RWPE1 (cell line): ENCODE data around the gene KLHL20.
"Not testable (repeated sequence)": the region's sequence is repeated elsewhere in the genome, so short reads cannot be mapped to it uniquely, and the experiment has no call there.

ENCODE experiments used
- CTCF ChIA-PET: fragments of 350-600 bp; sonication (Branson Sonifier 250); formaldehyde crosslinking; extraction: SDS; loops from one replicate; lab custom pipeline; 2021; lab: Yijun Ruan, JAX
- POLR2A ChIA-PET: fragments of 400-600 bp; formaldehyde crosslinking; extraction: SDS; loops from one replicate; lab custom pipeline; 2020; ENCODE audit warnings: antibody characterized with exemption; ENCODE audit not compliant: low non-redundant PET; lab: Yijun Ruan, JAX
- DNase-seq: peaks from one replicate; pipeline ENCODE4 v3.0.0; 2012; ENCODE audit warnings: low spot score
- H3K27ac ChIP-seq: fragments of 450-650 bp; 2 replicates; pipeline ENCODE4 v1.5.1; 2017
- TF ChIP-seq, protein P1 (sequence below): fragments of 450-650 bp; conservative IDR thresholded peaks from 2 replicates; pipeline ENCODE4 v1.5.1; 2017; ENCODE audit warnings: low read depth, mild to moderate bottlenecking

KLHL20 gene

DNA sequence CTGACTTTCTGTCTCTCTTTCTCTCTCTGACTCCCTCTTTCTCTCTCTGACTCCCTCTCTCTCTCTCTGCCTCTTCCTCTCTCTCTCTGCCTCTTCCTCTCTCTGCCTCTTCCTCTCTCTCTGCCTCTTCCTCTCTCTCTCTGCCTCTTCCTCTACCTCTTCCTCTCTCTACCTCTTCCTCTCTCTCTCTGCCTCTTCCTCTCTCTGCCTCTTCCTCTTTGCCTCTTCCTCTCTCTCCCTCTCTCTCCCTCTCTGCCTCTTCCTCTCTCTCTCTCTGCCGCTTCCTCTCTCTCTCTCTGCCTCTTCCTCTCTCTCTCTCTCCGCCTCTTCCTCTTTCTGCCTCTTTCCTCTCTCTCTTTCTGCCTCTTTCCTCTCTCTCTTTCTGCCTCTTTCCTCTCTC is 26.5 kb upstream of the KLHL20 start:
- no peak overlapping the region for H3K27ac ChIP-seq
- ChIA-PET POLR2A (no interaction called here), CTCF (no interaction called here)
- DNase-seq, result no peak
- TF ChIP-seq, protein P1, sequence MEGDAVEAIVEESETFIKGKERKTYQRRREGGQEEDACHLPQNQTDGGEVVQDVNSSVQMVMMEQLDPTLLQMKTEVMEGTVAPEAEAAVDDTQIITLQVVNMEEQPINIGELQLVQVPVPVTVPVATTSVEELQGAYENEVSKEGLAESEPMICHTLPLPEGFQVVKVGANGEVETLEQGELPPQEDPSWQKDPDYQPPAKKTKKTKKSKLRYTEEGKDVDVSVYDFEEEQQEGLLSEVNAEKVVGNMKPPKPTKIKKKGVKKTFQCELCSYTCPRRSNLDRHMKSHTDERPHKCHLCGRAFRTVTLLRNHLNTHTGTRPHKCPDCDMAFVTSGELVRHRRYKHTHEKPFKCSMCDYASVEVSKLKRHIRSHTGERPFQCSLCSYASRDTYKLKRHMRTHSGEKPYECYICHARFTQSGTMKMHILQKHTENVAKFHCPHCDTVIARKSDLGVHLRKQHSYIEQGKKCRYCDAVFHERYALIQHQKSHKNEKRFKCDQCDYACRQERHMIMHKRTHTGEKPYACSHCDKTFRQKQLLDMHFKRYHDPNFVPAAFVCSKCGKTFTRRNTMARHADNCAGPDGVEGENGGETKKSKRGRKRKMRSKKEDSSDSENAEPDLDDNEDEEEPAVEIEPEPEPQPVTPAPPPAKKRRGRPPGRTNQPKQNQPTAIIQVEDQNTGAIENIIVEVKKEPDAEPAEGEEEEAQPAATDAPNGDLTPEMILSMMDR, result no peak

DNA sequence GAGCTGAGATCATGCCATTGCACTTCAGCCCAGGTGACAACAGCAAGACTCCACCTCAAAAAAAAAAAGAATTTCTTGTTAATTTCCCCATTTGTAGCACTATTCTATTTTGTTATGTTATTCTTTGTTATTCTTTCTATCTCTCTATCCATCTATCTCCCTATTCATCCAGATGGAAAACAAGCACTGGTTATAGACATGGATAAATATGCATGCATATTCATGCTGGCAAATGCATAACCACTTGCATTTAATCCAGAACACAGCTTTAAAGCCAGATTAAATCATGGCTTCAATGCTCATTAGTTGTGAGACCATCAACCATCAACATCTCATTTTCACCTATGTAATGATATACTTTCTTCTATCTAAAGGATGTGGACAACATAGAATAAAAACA is 21.5 kb upstream of the KLHL20 start:
- POLR2A ChIA-PET, result no interaction called here
- no peak overlapping the region for H3K27ac ChIP-seq
- DNase-seq, result no peak
- CTCF ChIA-PET, result interaction anchor here (0.7 kb wide), 1 partner anchor 869 kb away, joined by 3 read pairs; no protein-coding TSS in a partner anchor
- TF ChIP-seq, protein P1, result no peak

DNA sequence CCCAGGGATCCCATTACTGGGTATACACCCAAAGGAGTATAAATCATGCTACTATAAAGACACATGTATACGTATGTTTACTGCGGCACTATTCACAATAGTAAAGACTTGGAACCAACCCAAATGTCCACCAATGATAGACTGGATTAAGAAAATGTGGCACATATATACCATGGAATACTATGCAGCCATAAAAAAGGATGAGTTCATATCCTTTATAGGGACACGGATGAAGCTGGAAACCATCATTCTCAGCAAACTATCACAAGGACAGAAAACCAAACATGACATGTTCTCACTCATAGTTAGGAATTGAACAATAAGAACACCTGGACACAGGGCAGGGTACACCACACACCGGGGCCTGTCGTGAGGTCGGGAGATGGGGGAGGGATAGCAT is 13.5 kb upstream of the KLHL20 start:
- H3K27ac ChIP-seq, DNase-seq, POLR2A ChIA-PET, CTCF ChIA-PET: not testable (repeated sequence)

DNA sequence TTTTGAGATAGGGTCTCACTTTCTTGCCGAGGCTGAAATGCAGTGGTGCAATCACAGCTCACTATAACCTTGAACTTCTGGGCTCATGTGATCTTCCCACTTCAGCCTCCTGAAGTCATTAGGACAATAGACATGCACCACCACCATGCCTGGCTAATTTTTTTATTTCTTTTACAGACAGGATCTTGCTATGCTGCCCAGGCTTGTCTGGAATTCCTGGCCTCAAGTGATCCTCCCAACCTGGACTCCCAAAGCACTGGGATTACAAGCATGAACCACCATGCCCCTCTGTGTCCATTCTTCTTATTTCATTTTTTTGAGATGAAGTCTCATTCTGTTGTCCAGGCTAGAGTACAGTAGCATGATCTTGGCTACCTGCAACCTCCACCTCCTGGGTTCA is 12.0 kb upstream of the KLHL20 start:
- ChIA-PET CTCF (interaction anchor here (0.6 kb wide), 1 partner anchor 961 kb away, joined by 12 read pairs; no protein-coding TSS in a partner anchor), POLR2A (no interaction called here)
- TF ChIP-seq, protein P1, result no peak
- DNase-seq, result no peak
- no peak overlapping the region for H3K27ac ChIP-seq

DNA sequence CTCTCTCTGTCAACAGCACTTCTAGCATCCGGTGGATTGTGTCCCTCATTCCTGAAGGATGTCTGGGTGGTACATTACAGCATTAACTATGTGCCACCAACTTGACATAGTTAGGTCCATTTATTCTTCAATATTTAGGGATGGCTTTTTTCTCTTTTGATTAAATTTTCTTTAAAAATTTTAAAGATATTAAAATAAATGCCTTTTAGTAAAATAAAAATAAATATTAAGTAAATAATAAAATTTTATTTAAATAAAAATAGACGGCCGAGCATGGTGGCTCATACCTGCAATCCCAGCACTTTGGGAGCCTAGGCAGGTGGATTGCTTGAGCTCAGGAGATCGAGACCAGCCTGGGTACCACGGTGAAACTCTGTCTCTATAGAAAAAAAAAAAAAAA is 9.7 kb upstream of the KLHL20 start:
- ChIA-PET POLR2A (no interaction called here), CTCF (no interaction called here)
- H3K27ac ChIP-seq, result no peak overlapping the region
- DNase-seq, result no peak
- TF ChIP-seq, protein P1, result no peak

DNA sequence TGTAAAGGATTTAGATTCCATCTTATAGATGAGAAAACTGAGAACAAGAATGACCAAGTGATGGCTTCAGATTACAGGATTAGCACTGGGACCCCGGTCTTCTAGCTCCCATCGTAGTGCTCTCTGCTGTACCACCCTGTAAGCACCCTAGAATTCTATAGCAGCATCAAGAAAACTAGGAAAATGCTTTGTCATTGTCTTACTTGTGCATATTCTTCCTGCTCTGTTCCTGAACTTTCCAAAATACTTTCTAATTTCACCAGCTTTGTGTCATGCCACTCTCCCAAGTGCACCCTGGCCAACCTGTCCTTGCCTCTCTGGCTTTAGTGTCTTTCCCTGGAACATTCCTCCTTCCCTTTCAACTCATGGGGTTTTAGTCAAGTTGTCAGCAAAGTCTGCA is 6.0 kb upstream of the KLHL20 start:
- ChIA-PET POLR2A (no interaction called here), CTCF (interaction anchor here (0.6 kb wide), 1 partner anchor 197 kb away, joined by 3 read pairs; no protein-coding TSS in a partner anchor)
- TF ChIP-seq, protein P1, result no peak

DNA sequence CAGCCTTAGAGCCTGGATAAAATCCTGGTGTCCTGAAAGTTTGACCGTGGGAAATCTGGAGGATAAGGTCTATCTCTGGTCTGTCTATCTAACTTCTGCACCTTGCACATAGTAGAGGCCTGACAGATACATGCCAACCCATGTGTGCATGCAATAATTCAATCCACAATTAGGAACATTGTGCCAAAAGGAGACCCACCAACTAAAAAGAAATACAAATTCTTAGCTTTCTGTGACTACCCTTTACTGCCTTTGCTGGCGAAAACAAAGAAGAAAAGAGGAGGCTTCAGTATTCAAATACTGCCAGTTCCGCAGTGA is 381 bp upstream of the KLHL20 start:
- CTCF ChIA-PET, result interaction anchor here (0.7 to 1.4 kb wide), 2 partner anchors 38 to 969 kb away, joined by 3 to 4 read pairs; no protein-coding TSS in a partner anchor
- H3K27ac ChIP-seq, result peak overlapping the region; percentile 94
- POLR2A ChIA-PET, result interaction anchor here (1.0 kb wide), 1 partner anchor 72 kb away, joined by 3 read pairs; no protein-coding TSS in a partner anchor
- TF ChIP-seq, protein P1, result no peak
- no peak for DNase-seq

More for the DNA sequence above, 6.0 kb upstream of the KLHL20 start:
- no peak overlapping the region for H3K27ac ChIP-seq
- DNase-seq, result no peak
